ENCODE data around the gene PROSER2. TPM values are rescaled to one million over a fixed set of nuclear protein-coding genes. Genes with fewer than 3 reads are reported as not detected.

PROSER2 gene
- total RNA-seq, 1 experiment from 2014 or later = 19.5 TPM

DNA sequence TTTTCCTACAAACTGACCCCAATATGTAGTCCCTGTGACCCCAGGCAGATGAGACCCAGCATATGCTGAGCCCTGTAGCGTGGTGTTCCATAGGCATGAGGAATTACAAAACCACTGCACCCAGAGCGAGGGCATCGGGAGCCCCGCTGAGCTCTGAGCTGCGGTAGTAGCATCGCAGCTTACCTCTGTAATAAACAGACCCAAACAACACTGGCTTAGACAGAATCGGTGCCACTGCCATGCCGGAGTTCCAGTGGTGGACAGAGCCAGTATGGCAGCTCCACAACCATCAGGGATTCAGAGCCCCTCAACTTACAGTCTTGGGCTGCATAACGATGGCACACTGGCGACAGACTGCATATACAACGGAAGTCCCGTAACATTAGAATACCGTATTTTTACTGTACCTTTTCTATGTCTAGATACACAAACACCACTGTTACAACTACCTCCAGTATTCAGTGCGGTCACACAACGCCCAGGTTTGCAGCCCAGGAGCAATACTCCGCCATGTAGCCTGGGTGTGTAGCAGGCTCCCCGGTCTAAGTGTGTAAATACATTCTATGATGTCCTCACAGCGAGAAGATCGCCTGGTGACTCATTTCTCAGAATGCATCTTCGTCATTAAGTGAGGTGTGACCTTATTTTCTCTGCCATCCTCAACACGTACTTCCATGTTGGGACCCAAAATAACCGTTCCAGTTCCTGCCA lies 68.8 kb downstream of the PROSER2 start:
- no peaks in the 10 kb centered on the region for H3K36me3 Mint-ChIP-seq (ENCODE audit: insufficient read depth, unreplicated experiment)
- no peaks in the 10 kb centered on the region for H3K4me1 Mint-ChIP-seq (ENCODE audit: low read depth, unreplicated experiment)
- CTCF ChIA-PET = interaction anchor here (1.0 kb wide), 1 partner anchor 10 kb away, joined by 5 read pairs; no protein-coding TSS in a partner anchor
- no peaks in the 10 kb centered on the region for H3K9me3 Mint-ChIP-seq (ENCODE audit: low read depth, unreplicated experiment)
- H3K4me3 Mint-ChIP-seq (ENCODE audit: low read depth, unreplicated experiment) = no peak overlapping the region
- no peak for DNase-seq
- intact Hi-C loops (cut with micrococcal nuclease; ENCODE audit: unreplicated experiment) = no loop called here
- BruUV-seq (replicated peaks) = no TSS peak
- H3K27me3 Mint-ChIP-seq (ENCODE audit: unreplicated experiment) = no peaks in the 10 kb centered on the region
- TF ChIP-seq, protein P1, sequence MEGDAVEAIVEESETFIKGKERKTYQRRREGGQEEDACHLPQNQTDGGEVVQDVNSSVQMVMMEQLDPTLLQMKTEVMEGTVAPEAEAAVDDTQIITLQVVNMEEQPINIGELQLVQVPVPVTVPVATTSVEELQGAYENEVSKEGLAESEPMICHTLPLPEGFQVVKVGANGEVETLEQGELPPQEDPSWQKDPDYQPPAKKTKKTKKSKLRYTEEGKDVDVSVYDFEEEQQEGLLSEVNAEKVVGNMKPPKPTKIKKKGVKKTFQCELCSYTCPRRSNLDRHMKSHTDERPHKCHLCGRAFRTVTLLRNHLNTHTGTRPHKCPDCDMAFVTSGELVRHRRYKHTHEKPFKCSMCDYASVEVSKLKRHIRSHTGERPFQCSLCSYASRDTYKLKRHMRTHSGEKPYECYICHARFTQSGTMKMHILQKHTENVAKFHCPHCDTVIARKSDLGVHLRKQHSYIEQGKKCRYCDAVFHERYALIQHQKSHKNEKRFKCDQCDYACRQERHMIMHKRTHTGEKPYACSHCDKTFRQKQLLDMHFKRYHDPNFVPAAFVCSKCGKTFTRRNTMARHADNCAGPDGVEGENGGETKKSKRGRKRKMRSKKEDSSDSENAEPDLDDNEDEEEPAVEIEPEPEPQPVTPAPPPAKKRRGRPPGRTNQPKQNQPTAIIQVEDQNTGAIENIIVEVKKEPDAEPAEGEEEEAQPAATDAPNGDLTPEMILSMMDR (IDR thresholded peaks at IDR 0.05; ENCODE audit: unreplicated experiment) = no peak
- H3K27ac Mint-ChIP-seq (ENCODE audit: unreplicated experiment) = no peak overlapping the region

DNA sequence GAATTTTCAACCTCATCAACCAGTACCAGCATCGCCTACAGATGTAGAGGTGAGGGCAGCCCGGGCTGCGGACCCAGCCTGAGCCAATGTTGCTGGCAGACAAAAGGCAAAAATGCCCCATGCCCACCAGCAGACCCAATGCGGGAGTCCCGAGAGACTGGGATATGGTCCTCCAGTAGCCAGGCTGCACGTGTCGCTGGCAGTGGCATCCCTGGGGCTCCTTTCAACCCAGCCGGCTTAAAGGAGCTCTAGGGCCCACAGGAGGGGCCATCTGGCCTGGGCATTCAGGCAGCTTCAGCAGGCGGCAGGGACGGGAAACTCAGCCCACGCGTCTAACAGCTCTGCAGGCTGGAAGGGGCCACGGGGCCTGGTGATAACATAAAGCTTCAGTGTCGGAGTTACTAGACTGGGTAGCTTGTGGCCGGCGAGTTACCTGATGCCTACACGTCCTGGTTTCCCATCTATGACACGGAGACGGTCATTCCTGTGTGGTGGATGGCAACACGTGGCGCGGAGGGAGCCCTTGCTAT lies 70.7 kb downstream of the PROSER2 start:
- BruUV-seq (replicated peaks) = no TSS peak
- intact Hi-C loops (cut with micrococcal nuclease; ENCODE audit: unreplicated experiment) = no loop called here
- CTCF ChIA-PET = interaction anchor here (0.6 kb wide), 1 partner anchor 12 kb away, joined by 3 read pairs; no protein-coding TSS in a partner anchor
- Mint-ChIP-seq H3K4me3 (ENCODE audit: low read depth, unreplicated experiment) (no peak overlapping the region), H3K27ac (ENCODE audit: unreplicated experiment) (no peak overlapping the region), H3K9me3 (ENCODE audit: low read depth, unreplicated experiment) (no peaks in the 10 kb centered on the region), H3K4me1 (ENCODE audit: low read depth, unreplicated experiment) (peaks cover 13% of the 10 kb centered on the region), H3K36me3 (ENCODE audit: insufficient read depth, unreplicated experiment) (no peaks in the 10 kb centered on the region), H3K27me3 (ENCODE audit: unreplicated experiment) (no peaks in the 10 kb centered on the region)
- TF ChIP-seq, protein P1 (IDR thresholded peaks at IDR 0.05; ENCODE audit: unreplicated experiment) = no peak
- DNase-seq = no peak

DNA sequence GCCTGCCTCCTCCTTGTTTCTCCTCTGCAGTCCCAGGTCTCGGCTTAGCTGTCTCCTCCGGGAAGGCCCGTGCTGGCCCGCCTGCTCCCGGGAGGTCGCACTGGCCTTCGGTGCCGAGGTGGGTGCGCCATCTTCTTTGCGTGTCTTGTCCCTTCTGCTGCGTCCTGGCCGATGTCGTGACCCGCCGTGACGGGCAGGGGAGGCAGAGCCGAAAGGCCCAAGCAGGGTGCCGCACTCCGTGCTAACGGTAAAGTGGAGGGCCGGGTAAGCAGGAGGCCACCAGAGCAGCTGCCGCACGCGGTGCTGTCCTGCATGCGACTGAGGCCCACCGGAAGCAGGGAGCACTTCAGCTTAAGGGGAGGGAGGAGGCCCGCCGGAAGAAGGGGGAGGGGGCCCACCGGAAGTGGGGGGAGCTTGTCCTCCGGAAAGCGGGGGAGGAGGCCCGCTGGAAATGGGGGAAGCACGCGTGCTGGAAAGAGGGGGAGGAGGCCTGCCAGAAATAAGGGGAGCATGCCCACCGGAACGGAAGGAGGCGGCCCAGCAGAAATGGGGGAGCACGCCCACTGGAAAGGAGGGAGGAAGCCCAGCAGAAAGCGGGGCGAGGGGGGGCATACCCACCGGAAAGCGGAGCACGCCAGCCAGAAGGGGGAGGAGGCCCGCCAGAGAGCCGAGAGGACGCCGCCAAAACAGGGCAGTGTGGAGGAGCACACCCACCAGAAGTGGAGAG lies 71.4 kb downstream of the PROSER2 start:
- no peak for DNase-seq
- no peak overlapping the region for H3K27ac Mint-ChIP-seq (ENCODE audit: unreplicated experiment)
- H3K4me1 Mint-ChIP-seq (ENCODE audit: low read depth, unreplicated experiment) = peaks cover 14% of the 10 kb centered on the region
- no peaks in the 10 kb centered on the region for H3K36me3 Mint-ChIP-seq (ENCODE audit: insufficient read depth, unreplicated experiment)
- CTCF ChIA-PET = interaction anchor here (0.6 kb wide), 1 partner anchor 114 kb away, joined by 3 read pairs; no protein-coding TSS in a partner anchor
- intact Hi-C loops (cut with micrococcal nuclease; ENCODE audit: unreplicated experiment) = no loop called here
- H3K27me3 Mint-ChIP-seq (ENCODE audit: unreplicated experiment) = no peaks in the 10 kb centered on the region
- no TSS peak for BruUV-seq (replicated peaks)
- no peak overlapping the region for H3K4me3 Mint-ChIP-seq (ENCODE audit: low read depth, unreplicated experiment)
- H3K9me3 Mint-ChIP-seq (ENCODE audit: low read depth, unreplicated experiment) = no peaks in the 10 kb centered on the region
- TF ChIP-seq, protein P1 (IDR thresholded peaks at IDR 0.05; ENCODE audit: unreplicated experiment) = no peak

DNA sequence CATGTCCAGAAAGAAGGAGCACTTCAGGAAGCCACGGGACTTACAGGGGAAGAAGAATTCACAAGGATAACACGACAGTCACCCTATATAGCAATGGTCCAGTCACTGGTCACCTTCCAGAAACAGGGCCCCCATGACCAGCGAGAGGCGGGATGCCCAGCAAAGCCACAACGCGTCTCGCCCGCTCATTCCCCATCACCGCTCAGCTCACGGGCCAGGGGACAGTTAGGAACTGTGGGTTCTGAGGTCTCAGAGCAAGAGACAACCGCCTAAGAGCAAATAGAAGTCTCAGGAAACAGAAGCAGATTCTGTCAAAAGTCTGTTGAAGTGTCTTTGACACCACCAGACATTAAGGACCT lies 71.9 kb downstream of the PROSER2 start:
- no peak for DNase-seq
- Mint-ChIP-seq H3K4me3 (ENCODE audit: low read depth, unreplicated experiment) (no peak overlapping the region), H3K36me3 (ENCODE audit: insufficient read depth, unreplicated experiment) (no peaks in the 10 kb centered on the region), H3K4me1 (ENCODE audit: low read depth, unreplicated experiment) (peaks cover 14% of the 10 kb centered on the region), H3K9me3 (ENCODE audit: low read depth, unreplicated experiment) (no peaks in the 10 kb centered on the region), H3K27me3 (ENCODE audit: unreplicated experiment) (no peaks in the 10 kb centered on the region), H3K27ac (ENCODE audit: unreplicated experiment) (no peak overlapping the region)
- CTCF ChIA-PET = interaction anchor here (0.6 kb wide), 1 partner anchor 115 kb away, joined by 3 read pairs; no protein-coding TSS in a partner anchor
- TF ChIP-seq, protein P1 (IDR thresholded peaks at IDR 0.05; ENCODE audit: unreplicated experiment) = no peak
- intact Hi-C loops (cut with micrococcal nuclease; ENCODE audit: unreplicated experiment) = no loop called here
- no TSS peak for BruUV-seq (replicated peaks)
